Stimulated activated CD4-positive, alpha-beta T cell treated with anti-CD3 and anti-CD28 coated beads, Interleukin-1b, Interleukin-23, amount 100 ng/mL, for 48 hours (primary cell): ENCODE results near the gene KRT84.
"Not testable (repeated sequence)": the region's sequence is repeated elsewhere in the genome, so short reads cannot be mapped to it uniquely, and the experiment has no call there.

Experiments used
- DNase-seq: peaks from one replicate; pipeline ENCODE4 v3.0.0-alpha.2; 2020

The KRT84 gene

DNA sequence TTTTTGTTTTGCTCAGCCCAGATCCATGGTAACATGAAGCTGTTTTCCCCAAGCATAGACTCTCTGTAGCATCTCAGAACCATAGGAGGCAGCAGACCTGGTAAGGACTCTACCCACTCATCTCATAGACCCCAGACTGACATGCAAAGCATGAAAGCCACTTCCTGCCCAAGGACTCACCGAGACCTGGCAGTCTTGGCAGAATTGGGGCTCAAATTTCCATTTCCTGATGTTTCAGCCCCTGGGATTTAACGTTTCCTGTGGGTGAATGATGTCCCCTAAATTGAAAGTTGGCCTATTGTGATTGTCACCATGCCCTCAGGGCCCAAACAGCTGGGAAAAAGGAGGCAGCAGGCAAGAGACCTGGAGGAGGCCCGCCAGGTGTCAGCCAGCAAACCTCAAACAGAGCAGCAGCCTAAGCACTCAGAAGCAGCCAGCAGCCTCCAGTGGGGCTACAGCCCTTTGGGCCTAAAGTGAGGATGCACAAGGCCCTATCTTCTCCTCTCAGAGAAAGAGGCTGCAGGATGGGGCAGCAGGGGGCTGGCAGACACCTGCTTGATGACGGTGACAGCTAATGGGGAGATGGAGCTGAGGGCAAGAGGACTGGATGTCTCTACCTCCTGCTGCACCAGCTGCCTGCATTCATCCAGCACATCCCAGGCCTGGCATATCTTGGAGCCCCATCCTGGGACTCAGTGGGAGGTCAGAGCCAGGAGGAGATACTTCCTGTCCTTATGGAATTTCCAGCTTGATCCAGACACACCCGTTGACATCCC is 26.7 kb downstream of the KRT84 start:
- DNase-seq = no peak

DNA sequence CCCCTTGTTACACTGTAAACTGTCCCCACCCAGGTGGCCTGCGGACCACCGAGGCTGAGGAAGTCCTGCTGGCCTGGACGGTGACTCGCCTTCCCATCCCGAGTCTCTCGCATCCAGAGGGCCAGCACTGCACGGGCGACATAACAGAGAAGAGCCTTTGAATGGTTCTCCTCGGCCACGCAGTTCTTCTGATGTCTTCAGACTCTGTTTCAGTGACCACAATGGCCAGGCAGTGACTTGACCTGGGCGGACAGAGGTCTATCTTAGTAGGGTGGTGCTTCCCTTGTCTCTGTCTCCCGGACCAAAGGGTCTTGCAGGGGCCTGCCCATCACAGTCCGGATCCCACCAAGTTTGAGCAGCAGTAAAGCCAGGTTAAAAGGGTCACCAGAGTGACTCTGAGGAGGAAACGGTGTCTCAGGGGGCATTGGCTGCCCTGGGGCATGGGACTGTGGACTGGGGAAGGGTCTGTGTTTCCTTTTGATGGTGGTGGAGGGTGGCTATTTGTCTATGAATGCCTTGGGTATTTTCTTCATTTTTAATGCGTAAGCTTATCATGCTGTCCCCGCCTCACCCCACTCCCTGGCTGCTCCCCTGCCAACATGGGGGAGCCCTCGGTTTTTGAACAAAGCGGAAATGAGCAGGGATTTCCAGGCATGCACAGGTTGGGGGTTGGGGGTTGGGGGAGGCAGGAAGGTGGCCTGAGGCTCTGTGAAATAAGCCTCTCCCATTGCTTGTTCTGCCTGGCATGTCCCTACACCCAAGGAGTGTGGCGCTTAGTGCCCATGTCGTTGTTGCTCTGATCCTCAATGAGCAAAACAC is 28.5 kb downstream of the KRT84 start:
- DNase-seq = no peak

DNA sequence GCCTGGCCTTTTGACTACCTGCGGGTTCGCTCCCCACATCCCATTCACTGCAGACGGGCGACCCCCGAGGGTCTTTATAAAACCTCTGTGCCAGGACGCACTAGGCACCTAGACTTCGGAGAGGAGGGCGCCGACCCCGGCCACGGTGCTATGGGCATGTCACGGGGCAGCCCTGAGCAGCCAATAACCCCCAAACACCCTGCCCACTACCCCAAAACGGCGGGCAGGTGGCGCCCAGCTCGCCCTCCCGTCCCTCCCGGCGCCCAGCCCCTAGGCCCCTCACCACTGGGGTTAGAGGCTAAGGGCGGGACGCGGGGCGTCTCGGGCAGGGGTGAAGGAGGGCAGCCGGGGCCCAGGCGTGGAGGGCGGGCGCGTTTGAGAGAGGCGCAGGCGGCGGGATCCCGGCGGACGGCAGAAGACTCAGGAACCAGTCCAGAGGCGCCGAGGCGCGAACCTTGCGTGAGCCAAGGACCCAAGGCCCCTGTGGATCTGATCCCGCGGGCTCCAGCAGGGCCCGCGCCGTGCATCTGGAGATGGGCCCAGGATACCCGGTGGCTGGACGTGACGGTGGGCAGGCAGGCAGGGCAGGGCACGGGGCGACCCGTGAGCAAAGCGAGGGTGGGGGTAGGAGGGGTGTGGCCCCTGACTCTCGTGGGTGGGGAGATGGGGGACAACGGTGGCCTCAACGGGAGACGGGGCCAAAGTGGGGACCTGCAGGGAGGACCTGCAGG is 29.3 kb downstream of the KRT84 start:
- DNase-seq = no peak

DNA sequence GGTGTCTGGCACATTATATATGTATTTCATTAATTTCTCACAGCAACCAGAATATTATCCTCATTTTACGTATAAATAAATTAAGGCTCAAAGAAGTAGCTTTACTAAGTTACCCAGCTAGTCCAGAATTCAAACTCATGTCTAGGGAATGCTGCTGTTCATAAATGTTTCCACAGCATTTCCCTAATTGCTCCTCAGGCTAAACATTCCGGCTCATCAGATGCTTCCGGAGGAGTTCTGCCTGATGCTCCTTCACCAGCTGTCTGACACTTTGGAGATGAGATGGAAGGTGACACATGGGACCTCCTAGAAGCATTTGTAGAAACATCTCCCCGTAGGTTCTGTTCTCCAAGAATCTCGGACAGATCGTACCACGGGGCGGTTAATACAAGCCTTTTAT is 30.3 kb downstream of the KRT84 start:
- DNase-seq = no peak

DNA sequence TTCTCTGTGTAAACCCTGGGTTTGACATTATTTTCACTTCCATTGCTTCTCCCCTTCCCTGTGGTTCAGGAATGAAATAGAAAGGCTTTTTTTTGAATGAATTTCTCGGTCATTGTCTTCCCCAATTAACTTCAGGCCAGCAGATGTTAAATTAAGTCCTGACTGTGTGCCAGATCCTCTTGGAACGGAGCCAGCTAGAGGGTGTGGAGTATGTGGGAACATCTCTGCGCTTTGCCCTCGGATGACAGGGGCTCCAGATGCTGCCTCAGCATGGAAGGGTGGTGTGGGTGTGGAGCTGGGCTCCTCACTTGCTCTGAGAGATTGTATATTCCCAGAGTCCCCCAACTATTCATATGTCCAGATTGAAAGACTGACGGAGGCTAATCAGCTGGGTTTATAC is 31.3 kb downstream of the KRT84 start:
- DNase-seq = no peak

DNA sequence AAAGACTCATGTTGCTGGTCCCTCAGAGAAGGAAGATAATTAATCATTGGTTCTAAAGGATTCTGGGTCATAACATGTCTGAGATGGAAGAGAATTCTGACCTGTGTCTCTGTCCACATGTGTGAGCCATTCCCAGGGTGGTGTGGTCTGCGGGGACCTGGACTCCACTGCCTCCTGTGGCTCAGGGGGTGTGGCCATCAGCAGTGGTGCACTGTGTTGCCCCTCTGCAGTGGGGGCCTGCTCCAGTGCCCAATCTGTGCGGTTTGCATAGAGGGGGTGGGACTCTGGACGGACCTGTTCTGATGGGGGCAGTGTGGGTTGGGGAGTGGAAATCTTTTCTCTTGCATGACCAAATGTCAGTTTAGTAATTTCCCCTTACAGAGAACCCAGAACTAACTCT is 31.7 kb downstream of the KRT84 start:
- no peak for DNase-seq

DNA sequence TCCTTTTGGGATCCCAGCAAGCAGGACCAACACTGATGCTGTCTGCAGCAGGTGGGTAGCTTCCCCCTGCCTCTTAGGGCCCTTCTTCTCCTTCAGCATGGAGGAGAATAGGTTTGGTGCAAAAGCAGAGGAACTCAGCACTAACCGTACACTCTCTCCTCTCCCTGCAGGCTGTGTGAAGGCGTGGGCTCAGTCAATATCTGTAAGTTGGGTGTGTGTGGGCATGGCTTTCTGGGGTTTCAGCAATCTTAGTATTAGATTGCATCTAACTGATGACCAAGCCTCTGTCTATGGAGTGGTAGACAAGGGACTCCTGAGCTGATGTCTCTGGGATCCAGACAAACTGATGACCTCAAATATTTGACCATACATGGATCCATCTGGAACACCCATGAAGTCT is 32.5 kb downstream of the KRT84 start:
- DNase-seq = no peak

DNA sequence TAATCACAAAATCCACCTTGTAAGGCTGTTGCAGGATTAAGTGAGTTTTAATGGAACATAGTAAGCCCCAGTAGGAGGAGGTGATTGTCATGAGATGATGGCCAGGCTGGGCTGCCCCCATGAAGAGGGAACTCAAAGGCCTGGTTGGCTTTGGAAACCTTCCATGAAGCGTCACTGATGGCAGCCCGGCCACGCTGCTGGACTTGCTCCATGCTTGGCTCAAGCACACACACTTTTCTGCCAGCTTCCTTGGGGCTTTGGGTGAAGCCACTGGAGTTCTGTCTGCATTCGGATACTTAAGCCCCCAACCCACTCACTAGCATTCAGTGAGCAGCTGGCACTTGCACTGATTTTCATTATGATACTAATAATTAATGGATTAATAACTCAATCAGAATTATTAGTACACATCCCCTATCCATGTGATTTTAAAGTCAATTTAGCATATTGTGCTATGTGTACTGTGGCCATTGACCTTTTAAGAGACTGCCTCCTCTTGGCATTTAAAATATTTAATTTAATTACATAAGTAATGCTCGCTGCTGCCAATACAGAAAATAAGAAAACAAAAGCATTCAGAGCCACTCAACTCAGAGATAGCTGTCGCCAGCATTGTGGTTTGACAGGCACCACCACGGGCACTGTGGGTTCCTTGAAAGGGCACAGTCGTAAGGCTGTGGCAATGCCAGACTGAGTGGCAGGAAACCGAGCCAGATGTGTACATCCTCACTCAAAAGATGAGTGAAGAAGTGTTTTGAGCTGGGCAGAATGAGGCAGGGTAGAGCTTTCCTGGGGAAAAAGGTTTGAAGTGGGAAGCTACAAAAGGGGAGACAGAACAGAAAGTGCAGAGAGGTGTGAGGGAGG is 34.0 kb downstream of the KRT84 start:
- DNase-seq = no peak

DNA sequence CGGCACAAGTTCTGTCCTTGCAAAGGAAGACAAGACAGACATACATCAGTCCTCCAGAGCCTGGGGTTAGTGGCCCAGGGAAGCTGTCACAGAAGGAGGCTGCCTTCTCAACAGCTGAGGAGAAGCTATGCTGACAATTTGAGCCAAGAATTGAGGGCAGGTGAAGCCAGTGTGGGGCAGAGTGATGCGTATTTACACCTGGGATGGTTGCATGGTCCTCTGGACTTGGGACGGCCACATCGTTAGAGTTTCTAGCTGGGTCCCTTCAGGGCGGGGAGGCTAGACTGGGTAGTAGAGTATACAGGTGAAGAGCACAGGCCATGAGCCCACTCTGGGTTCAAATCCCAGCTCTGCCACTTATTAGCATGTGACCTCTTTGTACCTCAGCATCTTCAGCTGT is 34.7 kb downstream of the KRT84 start:
- no peak for DNase-seq

DNA sequence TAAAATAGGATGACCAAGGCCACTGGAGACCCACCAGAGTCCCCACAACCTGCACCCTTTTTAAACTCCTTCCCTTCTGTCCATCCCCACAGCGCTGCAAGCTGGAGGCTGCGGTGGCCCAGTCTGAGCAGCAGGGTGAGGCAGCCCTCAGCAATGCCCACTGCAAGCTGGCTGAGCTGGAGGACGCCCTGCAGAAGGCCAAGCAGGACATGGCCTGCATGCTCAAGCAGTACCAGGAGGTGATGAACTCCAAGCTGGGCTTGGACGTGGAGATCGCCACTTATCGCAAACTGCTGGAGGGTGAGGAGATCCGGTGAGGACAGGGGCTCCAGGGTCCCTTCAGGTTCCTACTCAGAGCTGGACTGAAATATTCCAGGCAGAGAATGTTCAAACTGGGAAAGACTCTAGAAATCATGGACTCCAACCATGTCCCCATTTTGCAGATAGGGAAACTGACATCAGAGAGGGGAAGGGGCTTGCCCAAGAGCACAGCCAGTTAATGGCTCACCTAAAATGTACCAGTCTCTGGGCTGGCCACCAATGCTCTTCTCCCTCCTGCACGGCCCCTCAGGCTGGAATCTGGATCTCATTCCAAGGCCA is 35.3 kb downstream of the KRT84 start:
- no peak for DNase-seq

DNA sequence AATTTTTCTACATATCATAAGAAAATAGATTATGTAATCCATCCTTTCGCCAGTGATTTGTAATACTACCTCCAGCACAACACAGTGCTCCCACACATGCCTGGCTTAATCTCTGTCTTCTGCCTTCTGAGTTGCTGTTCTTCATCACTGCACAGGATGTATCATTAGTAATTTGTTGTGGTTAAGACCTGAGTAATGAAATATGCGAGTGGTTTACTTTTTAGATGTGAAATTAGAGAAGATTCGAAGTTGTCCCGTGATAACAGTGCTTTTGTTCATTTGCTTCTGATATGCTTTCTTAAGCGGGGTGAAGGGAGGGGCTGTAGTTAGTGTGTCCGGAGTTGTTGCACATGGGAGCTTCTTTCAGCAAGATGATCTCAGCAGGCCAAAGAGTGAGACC is 36.3 kb downstream of the KRT84 start:
- no peak for DNase-seq

DNA sequence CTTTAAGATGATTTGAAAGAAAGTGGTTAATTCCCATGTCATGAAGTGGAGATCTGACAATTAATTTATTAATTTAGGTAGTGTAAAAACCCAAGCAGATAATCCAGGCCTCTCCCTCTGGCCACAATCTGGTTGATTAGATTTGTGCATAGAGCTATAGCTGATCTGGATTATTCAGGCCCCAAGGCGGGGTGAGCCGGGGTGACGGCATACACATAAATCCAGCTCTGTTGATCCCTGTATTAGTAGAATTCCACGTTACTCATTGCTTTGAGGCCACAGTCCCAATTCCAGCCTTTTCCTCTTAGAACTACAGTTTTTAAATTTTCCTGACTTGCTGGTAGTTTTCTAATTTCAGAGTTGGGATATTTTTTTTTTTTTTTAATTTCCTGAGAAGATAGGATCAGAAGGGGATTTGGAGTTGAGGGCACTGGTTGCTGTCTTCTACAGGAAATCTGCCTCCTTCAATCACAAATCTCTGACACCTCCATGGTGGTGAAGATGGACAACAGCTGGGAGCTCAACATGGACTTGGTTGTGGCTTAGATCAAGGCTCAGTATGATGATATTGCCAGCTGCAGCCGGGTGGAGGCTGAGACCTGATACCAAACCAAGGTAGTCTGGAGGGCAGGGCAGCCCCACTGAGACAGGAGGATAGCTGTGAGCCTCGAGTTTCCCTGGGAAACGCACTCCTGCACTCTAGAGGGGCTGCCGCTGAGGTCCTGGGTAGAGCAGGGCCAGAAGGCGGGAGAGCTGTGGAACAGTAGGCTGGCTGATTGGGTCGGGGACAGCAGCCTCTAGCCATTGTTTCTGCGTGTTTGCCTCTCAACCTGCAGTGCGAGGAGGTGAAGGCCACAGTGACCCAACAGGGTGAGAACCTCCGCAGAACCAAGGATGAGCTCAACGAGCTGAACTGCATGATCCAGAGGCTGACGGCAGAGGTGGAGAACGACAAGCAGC is 37.6 kb downstream of the KRT84 start:
- no peak for DNase-seq

DNA sequence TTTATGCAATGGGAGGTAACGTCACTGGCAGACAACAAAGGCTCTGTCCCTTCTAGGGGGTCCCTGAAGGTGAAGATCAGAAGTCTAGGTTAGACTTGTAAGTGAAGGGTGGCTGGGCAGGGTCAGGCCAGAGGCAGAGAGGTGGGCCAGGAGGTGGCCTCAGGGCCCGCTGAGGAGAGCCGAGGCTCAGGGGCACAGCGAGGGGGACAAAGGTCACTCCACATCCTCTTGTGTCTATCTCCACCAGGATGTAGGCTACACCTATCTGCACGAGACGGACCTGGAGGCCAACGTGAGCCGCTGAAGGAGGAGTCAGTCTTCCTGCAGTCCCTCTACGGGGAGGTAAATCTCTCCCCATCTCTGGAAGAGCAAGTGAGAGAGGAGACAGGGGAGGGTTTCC is 38.4 kb downstream of the KRT84 start:
- no peak for DNase-seq

DNA sequence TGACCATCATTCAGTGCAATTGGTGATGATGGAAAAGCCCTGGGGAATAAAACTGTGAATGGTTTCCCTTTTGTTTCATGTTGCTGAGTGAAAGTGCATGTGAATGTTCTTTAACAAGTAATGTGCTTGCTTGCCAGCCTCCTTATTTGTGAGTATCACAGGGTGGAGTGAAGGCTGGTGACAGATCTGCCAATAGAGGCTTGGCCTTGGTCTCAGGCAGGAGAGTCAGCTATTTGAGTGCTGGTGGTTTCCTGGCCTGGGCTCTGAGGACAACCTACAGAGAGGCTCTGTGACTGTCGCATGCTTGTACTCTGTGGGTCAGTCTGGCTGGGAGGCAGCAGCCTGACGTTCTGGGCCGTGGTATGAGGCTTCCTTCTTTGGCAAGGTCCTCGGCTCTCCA is 38.9 kb downstream of the KRT84 start:
- DNase-seq = no peak

DNA sequence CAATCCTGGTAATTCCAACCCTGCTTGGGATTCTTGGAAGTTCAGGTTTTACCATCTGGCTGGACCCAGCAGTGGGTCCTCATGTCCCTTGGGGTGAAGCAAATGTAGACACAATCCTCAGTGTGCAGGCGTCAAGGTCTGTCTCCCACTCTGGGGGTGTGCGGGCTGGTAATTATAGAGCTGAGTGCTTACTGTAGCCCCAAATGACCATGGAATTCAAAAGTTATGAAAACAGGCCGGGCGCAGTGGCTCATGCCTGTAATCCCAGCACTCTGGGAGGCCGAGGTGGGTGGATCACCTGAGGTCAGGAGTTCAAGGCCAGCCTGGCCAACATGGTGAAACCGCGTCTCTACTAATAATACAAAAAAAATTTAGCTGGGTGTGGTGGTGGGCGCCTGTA is 40.4 kb downstream of the KRT84 start:
- DNase-seq = not testable (repeated sequence)

DNA sequence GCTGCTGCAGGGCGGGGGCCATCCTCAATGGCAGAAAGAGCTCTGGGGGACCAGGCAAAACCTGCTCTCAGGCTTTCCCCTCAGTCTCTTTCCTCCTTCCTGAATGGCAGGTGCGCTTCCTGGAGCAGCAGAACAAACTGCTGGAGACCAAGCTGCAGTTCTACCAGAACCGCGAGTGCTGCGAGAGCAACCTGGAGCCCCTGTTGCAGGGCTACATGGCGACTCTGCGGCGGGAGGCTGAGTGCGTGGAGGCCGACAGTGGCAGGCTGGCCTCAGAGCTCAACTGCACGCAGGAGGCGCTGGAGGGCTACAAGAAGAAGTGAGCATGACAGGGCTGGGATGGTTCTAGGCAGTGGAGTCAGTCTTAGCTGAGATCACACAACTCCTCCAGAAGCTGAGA is 41.3 kb downstream of the KRT84 start:
- DNase-seq = no peak

DNA sequence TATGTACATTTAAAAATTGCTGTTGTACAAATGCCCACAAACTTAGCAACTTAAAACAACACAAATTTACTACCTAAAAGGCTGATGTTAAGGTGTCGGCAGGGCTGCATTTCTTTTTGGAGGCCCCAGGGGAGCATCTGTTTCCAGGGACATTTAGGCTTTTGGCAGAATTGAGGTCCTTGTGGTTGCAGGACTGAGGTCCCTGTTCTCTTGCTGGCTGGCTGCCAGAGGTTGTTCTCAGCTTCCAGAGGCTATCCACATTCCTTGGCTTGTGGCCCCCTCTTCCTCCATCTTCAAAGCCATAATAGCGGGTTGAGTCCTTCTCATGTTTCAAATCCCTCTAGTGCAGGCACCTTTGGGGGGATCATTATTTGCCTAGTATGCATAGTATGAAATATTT is 41.9 kb downstream of the KRT84 start:
- no peak for DNase-seq

DNA sequence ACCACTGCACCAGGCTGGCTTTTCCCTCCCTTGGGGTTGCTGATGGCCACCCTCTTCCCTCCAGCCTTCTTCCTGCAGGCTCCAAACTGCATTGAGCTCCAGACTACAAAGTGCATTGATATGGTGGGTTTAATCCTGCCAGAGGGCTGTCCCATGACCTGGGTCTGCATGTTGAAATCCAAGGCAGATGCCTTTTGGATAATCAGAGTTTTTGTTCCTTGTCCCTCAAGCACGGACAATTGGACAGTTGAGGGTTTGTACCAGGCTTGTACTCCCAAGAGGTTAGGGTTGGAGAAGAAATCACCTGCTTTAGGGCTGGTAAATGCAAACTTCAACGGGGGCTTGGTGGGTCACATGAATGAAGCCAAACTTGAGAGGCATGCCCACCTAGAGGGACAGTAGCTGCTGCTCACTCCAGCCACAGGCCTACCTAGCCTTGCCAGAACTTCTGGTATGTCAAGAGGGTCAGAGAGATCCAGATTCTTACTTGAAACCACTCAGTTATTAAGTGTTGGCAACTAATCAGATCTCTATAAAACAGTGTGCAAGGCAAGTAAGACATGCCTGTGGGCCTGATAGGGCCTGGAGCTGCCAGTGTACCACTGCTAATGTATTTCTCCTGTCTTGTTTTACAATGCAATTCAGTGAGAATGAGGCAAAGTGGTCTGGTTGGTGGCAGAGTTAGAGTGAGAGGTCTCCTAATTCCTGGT is 42.5 kb downstream of the KRT84 start:
- DNase-seq = no peak

DNA sequence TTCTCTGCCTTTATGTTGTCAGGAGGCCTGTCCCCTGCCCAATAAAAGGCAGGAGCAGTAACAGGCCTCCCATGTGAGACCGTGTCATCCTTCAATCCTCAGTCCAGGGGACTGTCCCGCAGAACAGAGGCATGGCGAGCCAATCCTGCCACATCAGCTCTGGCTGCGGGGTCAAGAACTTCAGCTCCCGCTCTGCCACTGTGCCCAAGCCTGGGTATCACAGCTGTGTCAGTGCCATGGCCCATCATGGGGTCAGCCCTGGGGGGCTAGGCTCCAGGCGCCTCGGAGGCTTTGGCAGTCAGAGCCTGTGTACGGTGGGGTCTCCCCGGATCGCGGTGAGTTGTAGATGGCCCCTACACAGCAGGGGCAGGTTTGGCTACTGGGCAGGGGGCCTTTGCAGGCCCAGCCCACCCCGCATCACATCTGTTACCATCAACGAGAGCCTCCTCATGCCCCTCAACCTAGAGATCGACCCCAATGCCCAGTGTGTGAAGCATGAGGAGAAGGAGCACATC is 44.3 kb downstream of the KRT84 start:
- DNase-seq = no peak

DNA sequence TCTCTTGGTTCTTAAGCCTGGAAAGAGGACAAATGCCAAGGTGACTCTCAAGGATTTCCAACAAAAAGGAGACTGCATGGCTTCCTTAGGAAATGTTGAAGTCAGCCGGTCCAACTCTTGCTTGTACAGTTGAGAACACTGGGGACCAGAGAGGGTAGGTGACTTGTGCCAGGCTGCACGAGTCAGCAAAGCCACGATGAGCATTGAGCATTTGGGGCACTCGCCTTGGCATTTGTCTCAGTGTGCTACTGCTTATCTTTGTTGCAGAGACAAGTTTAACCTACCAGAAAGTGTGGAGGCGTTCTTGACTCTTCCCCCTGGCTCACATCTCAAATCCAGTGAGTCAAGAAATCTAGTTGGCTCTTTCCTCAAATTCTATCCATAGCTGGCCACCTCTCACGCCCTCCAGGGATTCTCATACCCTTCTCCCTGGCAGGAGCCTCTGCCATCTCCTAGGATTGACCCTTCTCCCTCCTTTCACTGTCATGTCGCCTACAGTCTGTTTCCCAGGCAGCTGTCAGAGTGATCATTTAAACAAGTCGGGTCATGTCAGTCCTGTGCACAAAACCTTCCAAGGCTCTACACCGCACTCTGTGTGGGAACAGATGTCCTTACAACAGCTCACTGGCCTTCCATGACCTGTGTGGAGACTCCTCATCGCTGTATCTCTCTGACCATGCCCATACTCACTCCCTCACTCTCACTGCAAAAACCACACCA is 47.1 kb downstream of the KRT84 start:
- DNase-seq = no peak
